ENCODE data around the gene GAS7.

GAS7 gene

GRCh38 chr17:10130677-10131076 is 67.7 kb downstream of the GAS7 start:
- DNase-seq (ENCODE audit: low spot score), result no peak

- no peak for DNase-seq (ENCODE audit: low spot score)
These were observed 68.1 kb downstream of the GAS7 start for GRCh38 chr17:10130263-10130662.

GRCh38 chr17:10127819-10128425 is 70.5 kb downstream of the GAS7 start:
- no peak for DNase-seq (ENCODE audit: low spot score)

- no peak for DNase-seq (ENCODE audit: low spot score)
These were observed 71.5 kb downstream of the GAS7 start for GRCh38 chr17:10126616-10127501.

- DNase-seq (ENCODE audit: low spot score), result no peak
These were observed 72.2 kb downstream of the GAS7 start for GRCh38 chr17:10126276-10126615.

GRCh38 chr17:10125531-10126275 is 72.7 kb downstream of the GAS7 start:
- DNase-seq (ENCODE audit: low spot score), result no peak

- DNase-seq (ENCODE audit: low spot score), result no peak
These were observed 75.3 kb downstream of the GAS7 start for GRCh38 chr17:10123093-10123492.

GRCh38 chr17:10121971-10122707 is 76.3 kb downstream of the GAS7 start:
- peak; percentile 55 for DNase-seq (ENCODE audit: low spot score)

- DNase-seq (ENCODE audit: low spot score), result no peak
These were observed 77.7 kb downstream of the GAS7 start for GRCh38 chr17:10120749-10121148.

- no peak for DNase-seq (ENCODE audit: low spot score)
These were observed 78.3 kb downstream of the GAS7 start for GRCh38 chr17:10120109-10120485.

GRCh38 chr17:10119203-10120108 is 79.0 kb downstream of the GAS7 start:
- peak; percentile 25 for DNase-seq (ENCODE audit: low spot score)

GRCh38 chr17:10118788-10119130 is 79.6 kb downstream of the GAS7 start:
- DNase-seq (ENCODE audit: low spot score), result no peak

GRCh38 chr17:10117581-10118001 is 80.8 kb downstream of the GAS7 start:
- peak; percentile 28 for DNase-seq (ENCODE audit: low spot score)

- DNase-seq (ENCODE audit: low spot score), result no peak
These were observed 81.5 kb downstream of the GAS7 start for GRCh38 chr17:10116753-10117420.

GRCh38 chr17:10116267-10116666 is 82.1 kb downstream of the GAS7 start:
- DNase-seq (ENCODE audit: low spot score), result no peak

- no peak for DNase-seq (ENCODE audit: low spot score)
These were observed 82.9 kb downstream of the GAS7 start for GRCh38 chr17:10115536-10115932.

GRCh38 chr17:10114931-10115535 is 83.4 kb downstream of the GAS7 start:
- DNase-seq (ENCODE audit: low spot score), result peak; percentile 85

GRCh38 chr17:10112962-10113361 is 85.4 kb downstream of the GAS7 start:
- no peak for DNase-seq (ENCODE audit: low spot score)

- no peak for DNase-seq (ENCODE audit: low spot score)
These were observed 86.4 kb downstream of the GAS7 start for GRCh38 chr17:10111907-10112452.

- no peak for DNase-seq (ENCODE audit: low spot score)
These were observed 89.3 kb downstream of the GAS7 start for GRCh38 chr17:10109146-10109545.
